Prostate gland (tissue), 2 donors: ENCODE measurements around the gene SMO.

ENCODE experiments used
- CTCF ChIP-seq, 4 experiments: fragments of 200-600 bp in 2 of 4; fragments of 450-650 bp in 2 of 4; sonication (generic) in 2 of 4; IDR thresholded peaks; 1 replicate in 3 of 4; 2 replicates in 1 of 4; pipeline ENCODE4 v1.5.1; 2016 to 2019; ENCODE audit warnings: antibody characterized with exemption in 4 of 4, mild to moderate bottlenecking in 2 of 4, moderate library complexity in 2 of 4
- POLR2A ChIP-seq: fragments of 450-650 bp; IDR thresholded peaks from one replicate; pipeline ENCODE4 v1.6.1; 2016; ENCODE audit warnings: antibody characterized with exemption, mild to moderate bottlenecking
- POLR2AphosphoS5 ChIP-seq: sonication (generic); formaldehyde crosslinking; IDR thresholded peaks from one replicate; pipeline ENCODE4 v1.6.1; 2017; ENCODE audit warnings: antibody characterized with exemption

- no peak for TF ChIP-seq CTCF (IDR thresholded peaks at IDR 0.05)
- no peak for TF ChIP-seq POLR2A
- TF ChIP-seq POLR2AphosphoS5: no peak
Observed at GRCh38 chr7:129203050-129203741, 14.8 kb downstream of the SMO start.
